Upper lobe of left lung (tissue), 6 donors: Measurements from ENCODE around the gene FOXP1. TPM values are rescaled to one million over a fixed set of nuclear protein-coding genes. Genes with fewer than 3 reads are reported as not detected.

Source experiments
- ATAC-seq, 2 donors: fragments of 200-7000 bp; cut with Tn5 transposase; one replicate each; pipeline ENCODE4 v1.9.1; 2022; ENCODE audit warnings: mild to moderate bottlenecking in 2 of 2, moderate library complexity in 2 of 2; ENCODE audit not compliant: low FRiP score in 2 of 2
- DNase-seq, 2 donors: peaks; one replicate each; pipeline ENCODE4 v3.0.0-alpha.2; 2019 to 2020
- H3K27ac ChIP-seq, 4 donors: fragments of 200-600 bp; sonication (generic); one replicate each; pipeline ENCODE4 v1.5.1; 2016 to 2019
- H3K27me3 ChIP-seq, 4 donors: fragments of 200-600 bp; sonication (generic); one replicate each; pipeline ENCODE4 v1.5.1; 2017 to 2019
- H3K36me3 ChIP-seq, 4 donors: fragments of 200-600 bp; sonication (generic); one replicate each; pipeline ENCODE4 v1.5.1; 2016 to 2019
- H3K4me1 ChIP-seq, 4 donors: fragments of 200-600 bp; sonication (generic); one replicate each; pipeline ENCODE4 v1.5.1; 2018 to 2019
- H3K4me3 ChIP-seq, 4 donors: fragments of 200-600 bp; sonication (generic); one replicate each; pipeline ENCODE4 v1.5.1; 2017 to 2019; ENCODE audit warnings: mild to moderate bottlenecking in 2 of 4, moderate library complexity in 1 of 4
- H3K9me3 ChIP-seq, 4 donors: fragments of 200-600 bp; sonication (generic); one replicate each; pipeline ENCODE4 v1.5.1; 2018 to 2019
- EP300 ChIP-seq, 4 donors: sonication (generic); formaldehyde crosslinking; IDR thresholded peaks; one replicate each; pipeline ENCODE4 v1.5.1; 2017; ENCODE audit warnings: antibody characterized with exemption in 4 of 4, control low read depth in 2 of 4
- POLR2A ChIP-seq, 4 donors: fragments of 450-650 bp; IDR thresholded peaks; one replicate each; pipeline ENCODE4 v1.5.1; 2016 to 2017; ENCODE audit warnings: antibody characterized with exemption in 4 of 4, mild to moderate bottlenecking in 2 of 4
- POLR2AphosphoS5 ChIP-seq, 2 donors: sonication (generic); formaldehyde crosslinking; IDR thresholded peaks; one replicate each; pipeline ENCODE4 v1.5.1; 2017; ENCODE audit warnings: antibody characterized with exemption in 2 of 2
- WGBS, 2 donors: methylation state at CpG; one replicate each; pipeline ENCODE4 v1.1.5; 2017 to 2018; 5-methylcytosine and 5-hydroxymethylcytosine counted together
- total RNA-seq, 6 donors: library from RNA; depleted of rRNA in 4 of 6; stranded (reverse); fragments of >200 nt in 4 of 6; gene quantifications; one replicate each; pipeline versions ENCODE4 v1.1.0 to v1.2.1, GENCODE V29; 2016 to 2021
- TF ChIP-seq, protein P1 (sequence below), 6 experiments: fragments of 450-650 bp in 4 of 6; fragments of 200-600 bp in 2 of 6; sonication (generic) in 2 of 6; IDR thresholded peaks; one replicate each; pipeline ENCODE4 v1.5.1; 2016 to 2019; ENCODE audit warnings: antibody characterized with exemption in 6 of 6
- donor health status: DM: no; HTN: no; CAD: no; lungs with moderate emphysema.
- donor health status: DM: no; HTN: yes; CAD: no; lungs with severe emphysema.

The FOXP1 gene
- total RNA-seq, 6 donors from 2014 or later = 103 to 248 (median 134) TPM

DNA sequence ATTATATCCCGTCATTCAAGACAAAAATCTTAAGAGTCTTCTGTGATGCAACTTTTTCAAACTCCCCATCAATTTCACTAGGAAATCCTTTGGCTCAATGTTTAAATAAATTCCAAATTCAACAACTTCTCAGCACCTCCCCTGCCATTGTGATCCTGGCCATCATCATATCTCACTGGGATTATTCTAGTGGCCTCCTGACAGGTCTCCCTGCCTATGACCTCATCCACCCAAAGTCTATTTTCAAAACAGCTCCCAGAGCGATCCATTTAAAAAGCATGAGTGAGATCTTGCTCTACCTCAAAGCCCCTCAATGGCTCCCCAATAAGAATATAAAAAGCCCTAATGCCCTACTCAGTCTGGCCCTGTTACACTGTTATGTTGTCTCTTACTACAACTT lies 293.2 kb downstream of the FOXP1 start:
- ATAC-seq = no peak
- no peaks in the 10 kb centered on the region for H3K9me3 ChIP-seq
- H3K4me1 ChIP-seq = no peaks in the 10 kb centered on the region
- no peak overlapping the region for H3K27ac ChIP-seq
- no peaks in the 10 kb centered on the region for H3K27me3 ChIP-seq
- whole genome bisulfite sequencing, 2 donors = 95 to 97% methylated on average over 2 of the region's 2 CpGs
- H3K4me3 ChIP-seq = no peak overlapping the region
- TF ChIP-seq, protein P1, sequence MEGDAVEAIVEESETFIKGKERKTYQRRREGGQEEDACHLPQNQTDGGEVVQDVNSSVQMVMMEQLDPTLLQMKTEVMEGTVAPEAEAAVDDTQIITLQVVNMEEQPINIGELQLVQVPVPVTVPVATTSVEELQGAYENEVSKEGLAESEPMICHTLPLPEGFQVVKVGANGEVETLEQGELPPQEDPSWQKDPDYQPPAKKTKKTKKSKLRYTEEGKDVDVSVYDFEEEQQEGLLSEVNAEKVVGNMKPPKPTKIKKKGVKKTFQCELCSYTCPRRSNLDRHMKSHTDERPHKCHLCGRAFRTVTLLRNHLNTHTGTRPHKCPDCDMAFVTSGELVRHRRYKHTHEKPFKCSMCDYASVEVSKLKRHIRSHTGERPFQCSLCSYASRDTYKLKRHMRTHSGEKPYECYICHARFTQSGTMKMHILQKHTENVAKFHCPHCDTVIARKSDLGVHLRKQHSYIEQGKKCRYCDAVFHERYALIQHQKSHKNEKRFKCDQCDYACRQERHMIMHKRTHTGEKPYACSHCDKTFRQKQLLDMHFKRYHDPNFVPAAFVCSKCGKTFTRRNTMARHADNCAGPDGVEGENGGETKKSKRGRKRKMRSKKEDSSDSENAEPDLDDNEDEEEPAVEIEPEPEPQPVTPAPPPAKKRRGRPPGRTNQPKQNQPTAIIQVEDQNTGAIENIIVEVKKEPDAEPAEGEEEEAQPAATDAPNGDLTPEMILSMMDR (IDR thresholded peaks at IDR 0.05) = no peak
- TF ChIP-seq EP300 (IDR thresholded peaks at IDR 0.05) = no peak
- TF ChIP-seq POLR2AphosphoS5 (IDR thresholded peaks at IDR 0.05) = no peak
- no peak for TF ChIP-seq POLR2A (IDR thresholded peaks at IDR 0.05)
- DNase-seq = no peak
- H3K36me3 ChIP-seq = no peaks in the 10 kb centered on the region

DNA sequence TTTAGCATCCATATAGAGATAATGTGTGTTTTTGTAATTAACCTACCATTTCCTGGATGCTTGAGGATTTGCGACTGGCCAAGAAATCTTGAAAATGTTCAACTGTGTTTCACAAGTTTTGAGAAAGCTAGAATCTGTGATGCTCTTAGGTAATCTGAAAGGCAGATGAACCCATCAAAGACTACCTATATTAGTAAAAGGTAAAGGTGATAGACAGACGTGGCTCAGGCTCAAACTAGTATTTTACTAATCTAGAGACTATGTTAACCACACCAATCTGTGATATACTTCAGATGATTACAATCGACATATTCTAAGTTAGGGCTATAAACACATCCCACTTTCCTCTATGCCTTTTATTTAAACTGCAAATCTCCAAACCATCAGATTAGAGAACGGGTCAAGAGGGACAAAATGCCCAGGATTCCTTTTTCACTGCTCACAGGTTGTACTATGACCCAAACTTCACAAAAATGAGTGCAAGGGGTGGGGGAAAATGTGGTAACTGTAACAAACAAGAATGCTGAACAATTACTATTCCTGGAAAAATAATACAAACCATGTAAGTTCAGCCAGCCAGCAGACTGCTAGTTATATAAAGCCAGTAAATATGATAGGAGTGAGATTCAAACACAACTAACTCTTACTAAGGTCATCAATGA lies 295.1 kb downstream of the FOXP1 start:
- H3K4me3 ChIP-seq = no peak overlapping the region
- no peak for TF ChIP-seq POLR2AphosphoS5 (IDR thresholded peaks at IDR 0.05)
- TF ChIP-seq EP300 (IDR thresholded peaks at IDR 0.05) = no peak
- TF ChIP-seq POLR2A (IDR thresholded peaks at IDR 0.05) = no peak
- H3K27ac ChIP-seq = no peak overlapping the region
- H3K27me3 ChIP-seq = no peaks in the 10 kb centered on the region
- DNase-seq = no peak
- no peaks in the 10 kb centered on the region for H3K36me3 ChIP-seq
- ATAC-seq = no peak
- no peaks in the 10 kb centered on the region for H3K9me3 ChIP-seq
- H3K4me1 ChIP-seq = no peaks in the 10 kb centered on the region
- 86 to 90% methylated on average over 4 of the region's 4 CpGs for WGBS, 2 donors

DNA sequence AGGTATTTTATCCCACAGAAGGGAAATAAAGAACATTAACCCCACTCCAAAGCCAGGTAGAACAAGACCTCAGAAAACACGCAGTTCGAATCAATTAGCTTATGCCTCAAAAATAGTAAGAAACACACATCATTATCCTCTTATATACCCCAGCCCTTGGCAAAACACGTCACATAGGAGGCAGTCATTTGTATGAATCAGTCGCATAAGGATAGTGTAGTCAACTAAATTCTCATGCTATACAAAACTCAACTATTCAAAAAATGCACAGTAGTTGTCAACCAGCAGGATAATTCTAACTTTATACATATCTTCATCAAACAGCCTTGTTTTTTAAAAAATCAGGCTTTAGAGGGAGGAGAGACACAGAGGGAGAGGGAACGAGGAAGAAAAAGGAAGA lies 298.4 kb downstream of the FOXP1 start:
- Histone ChIP-seq H3K27ac (no peak overlapping the region), H3K27me3 (no peaks in the 10 kb centered on the region), H3K4me3 (no peak overlapping the region), H3K36me3 (no peaks in the 10 kb centered on the region), H3K4me1 (no peaks in the 10 kb centered on the region), H3K9me3 (no peaks in the 10 kb centered on the region)
- WGBS, 2 donors = 93 to 97% methylated on average over 5 of the region's 5 CpGs
- no peak for TF ChIP-seq POLR2AphosphoS5 (IDR thresholded peaks at IDR 0.05)
- no peak for TF ChIP-seq EP300 (IDR thresholded peaks at IDR 0.05)
- TF ChIP-seq POLR2A (IDR thresholded peaks at IDR 0.05) = no peak
- TF ChIP-seq, protein P1 (IDR thresholded peaks at IDR 0.05) = no peak
- DNase-seq (no peak), ATAC-seq (no peak)

DNA sequence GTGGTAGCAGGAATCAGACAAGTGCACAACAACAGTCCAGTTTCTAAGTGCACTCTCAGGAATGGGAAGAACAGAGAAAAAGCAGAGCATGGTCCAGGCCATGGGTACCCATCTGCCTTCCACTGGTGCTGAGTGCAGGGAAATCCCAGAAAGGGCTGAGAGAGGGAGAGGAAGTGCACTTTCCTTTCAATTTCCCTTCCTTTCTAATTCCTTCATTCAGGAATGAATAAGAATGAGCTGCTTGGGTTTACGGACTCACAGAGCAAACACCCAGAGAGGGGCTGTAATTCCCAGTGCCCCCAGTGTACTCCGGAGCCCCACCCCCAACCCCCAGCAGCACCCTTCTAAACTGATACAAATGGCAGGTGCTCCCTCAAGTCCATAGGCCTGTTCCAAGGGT lies 300.6 kb downstream of the FOXP1 start:
- Histone ChIP-seq H3K36me3 (no peaks in the 10 kb centered on the region), H3K4me3 (no peak overlapping the region), H3K27ac (no peak overlapping the region), H3K27me3 (no peaks in the 10 kb centered on the region), H3K4me1 (no peaks in the 10 kb centered on the region), H3K9me3 (no peaks in the 10 kb centered on the region)
- 88 to 90% methylated on average over 2 of the region's 2 CpGs for WGBS, 2 donors
- ATAC-seq (no peak), DNase-seq (no peak)
- no peak for TF ChIP-seq EP300 (IDR thresholded peaks at IDR 0.05)
- TF ChIP-seq POLR2A (IDR thresholded peaks at IDR 0.05) = no peak
- no peak for TF ChIP-seq POLR2AphosphoS5 (IDR thresholded peaks at IDR 0.05)
- TF ChIP-seq, protein P1 (IDR thresholded peaks at IDR 0.05) = no peak

DNA sequence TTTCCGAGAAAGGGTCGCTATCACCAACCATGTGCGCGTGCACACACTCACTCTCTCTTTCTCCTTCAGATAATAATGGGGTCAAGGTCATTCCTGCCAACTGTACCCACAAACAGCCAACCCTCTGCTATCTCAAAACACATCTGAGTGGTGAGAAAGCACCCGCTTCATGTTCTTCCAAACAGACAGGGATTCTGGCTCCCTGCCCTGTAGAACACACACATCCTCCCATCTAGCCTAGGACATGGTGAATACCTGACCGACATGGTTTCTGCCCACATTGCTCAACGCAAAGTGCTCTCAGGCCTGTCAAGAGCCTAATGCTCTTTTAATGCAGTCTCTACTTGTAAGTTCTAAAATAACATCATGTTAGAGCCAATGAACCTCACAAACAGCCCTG lies 302.2 kb downstream of the FOXP1 start:
- H3K27ac ChIP-seq = no peak overlapping the region
- no peak for ATAC-seq
- DNase-seq = no peak
- H3K4me3 ChIP-seq = no peak overlapping the region
- no peaks in the 10 kb centered on the region for H3K9me3 ChIP-seq
- H3K27me3 ChIP-seq = no peaks in the 10 kb centered on the region
- no peaks in the 10 kb centered on the region for H3K36me3 ChIP-seq
- TF ChIP-seq EP300 (IDR thresholded peaks at IDR 0.05) = no peak
- TF ChIP-seq POLR2A (IDR thresholded peaks at IDR 0.05) = no peak
- TF ChIP-seq, protein P1 (IDR thresholded peaks at IDR 0.05) = no peak
- TF ChIP-seq POLR2AphosphoS5 (IDR thresholded peaks at IDR 0.05) = no peak
- 79 to 94% methylated on average over 7 of the region's 7 CpGs for WGBS, 2 donors
- H3K4me1 ChIP-seq = no peaks in the 10 kb centered on the region
